ENCODE data around the gene AMDHD2. TPM values are rescaled to one million over a fixed set of nuclear protein-coding genes. Genes with fewer than 3 reads are reported as not detected.

The AMDHD2 gene
- total RNA-seq, 2 donors from 2014 or later = 189 to 206 TPM

Other genes with a start within 250 kb of the AMDHD2 start
- 10 to 100 TPM in 1 of 2 donors, 1 to 10 TPM in 1; 8.3 to 10.5 TPM for gene ABCA3, start 179.6 kb upstream of the AMDHD2 start, total RNA-seq
- gene CCNF, start 90.9 kb upstream of the AMDHD2 start, total RNA-seq = 1 to 10 TPM; 2.9 to 3.3 TPM
- gene TEDC2, start 60.3 kb upstream of the AMDHD2 start, total RNA-seq = under 1 TPM; 0.70 to 0.85 TPM
- not detected for gene NTN3, start 49.1 kb upstream of the AMDHD2 start, total RNA-seq
- gene TBC1D24, start 45.2 kb upstream of the AMDHD2 start, total RNA-seq = 1 to 10 TPM; 4.4 to 8.4 TPM
- 100 to 1,000 TPM; 188 to 189 TPM for gene ATP6V0C, start 6.4 kb upstream of the AMDHD2 start, total RNA-seq
- under 1 TPM; 0.23 to 0.75 TPM for gene CEMP1, start 11.0 kb downstream of the AMDHD2 start, total RNA-seq
- gene PDPK1, start 17.6 kb downstream of the AMDHD2 start, total RNA-seq = 10 to 100 TPM; 65.5 to 69.7 TPM
- gene KCTD5, start 162.2 kb downstream of the AMDHD2 start, total RNA-seq = 10 to 100 TPM; 19.6 to 21.9 TPM
- 1 to 10 TPM in 1 of 2 donors, under 1 TPM in 1; 0.83 to 1.4 TPM for gene PRSS27, start 199.9 kb downstream of the AMDHD2 start, total RNA-seq
- 1,000 to 10,000 TPM; 1,185 to 1,285 TPM for gene SRRM2, start 232.3 kb downstream of the AMDHD2 start, total RNA-seq